Mesenchymal stem cell (in vitro differentiated cells and primary cell): ENCODE measurements around the gene MPHOSPH10.

Source experiments
- DNase-seq: peaks from one replicate; pipeline ENCODE4 v3.0.0-alpha.2; 2013
- H2AFZ ChIP-seq: one replicate; pipeline ENCODE4 v1.6.1; 2013; ENCODE audit warnings: low read depth, mild to moderate bottlenecking, control low read depth, inconsistent platforms, low read length, moderate library complexity
- H2AK5ac ChIP-seq: 2 replicates; pipeline ENCODE4 v1.6.1; 2013; ENCODE audit warnings: low read length, moderate library complexity, mild to moderate bottlenecking, inconsistent platforms; ENCODE audit not compliant: severe bottlenecking
- H2BK120ac ChIP-seq: one replicate; pipeline ENCODE4 v1.6.1; 2013; ENCODE audit warnings: low read depth, mild to moderate bottlenecking, inconsistent platforms, low read length, moderate library complexity
- H2BK12ac ChIP-seq, 2 experiments: one replicate each; pipeline ENCODE4 v1.6.1; 2013; ENCODE audit warnings: inconsistent platforms in 2 of 2, low read length in 2 of 2, mild to moderate bottlenecking in 2 of 2, moderate library complexity in 2 of 2, control low read depth in 1 of 2
- H2BK15ac ChIP-seq: one replicate; pipeline ENCODE4 v1.6.1; 2013; ENCODE audit warnings: mild to moderate bottlenecking, low read depth, inconsistent platforms; ENCODE audit not compliant: poor library complexity, severe bottlenecking
- H2BK5ac ChIP-seq: 2 replicates; pipeline ENCODE4 v1.6.1; 2013; ENCODE audit warnings: low read depth, mild to moderate bottlenecking, low read length, control low read depth, inconsistent platforms; ENCODE audit not compliant: poor library complexity, severe bottlenecking
- H3K14ac ChIP-seq, 2 experiments: one replicate each; pipeline ENCODE4 v1.6.1; 2013; ENCODE audit warnings: inconsistent platforms in 2 of 2, low read length in 2 of 2, control low read depth in 1 of 2, mild to moderate bottlenecking in 1 of 2, moderate library complexity in 1 of 2
- H3K18ac ChIP-seq, 2 experiments: one replicate each; pipeline ENCODE4 v1.6.1; 2013; ENCODE audit warnings: inconsistent platforms in 2 of 2, low read length in 2 of 2, control low read depth in 1 of 2, low read depth in 1 of 2, mild to moderate bottlenecking in 1 of 2
- H3K23ac ChIP-seq, 2 experiments: one replicate each; pipeline ENCODE4 v1.6.1; 2013; ENCODE audit warnings: inconsistent platforms in 2 of 2, low read length in 2 of 2, mild to moderate bottlenecking in 2 of 2, moderate library complexity in 2 of 2, control low read depth in 1 of 2
- H3K27ac ChIP-seq: 2 replicates; pipeline ENCODE4 v1.5.1; 2013; ENCODE audit warnings: mild to moderate bottlenecking, moderate library complexity, low read length, control low read depth, inconsistent platforms; ENCODE audit not compliant: poor library complexity, severe bottlenecking
- H3K27me3 ChIP-seq, 2 experiments: 2 replicates each; pipeline versions ENCODE4 v1.6.1 to v1.7.0; 2013; ENCODE audit warnings: low read length in 2 of 2, mild to moderate bottlenecking in 2 of 2, moderate library complexity in 2 of 2, control low read depth in 1 of 2, inconsistent platforms in 1 of 2; ENCODE audit not compliant: control insufficient read depth in 1 of 2, insufficient read depth in 1 of 2
- H3K36me3 ChIP-seq, 2 experiments: 2 replicates each; pipeline versions ENCODE4 v1.6.1 to v1.7.0; 2013; ENCODE audit warnings: low read length in 2 of 2, control low read depth in 1 of 2, inconsistent platforms in 1 of 2, low read depth in 1 of 2, mild to moderate bottlenecking in 1 of 2; ENCODE audit not compliant: insufficient read depth in 2 of 2, control insufficient read depth in 1 of 2
- H3K4ac ChIP-seq, 2 experiments: one replicate each; pipeline ENCODE4 v1.6.1; 2013; ENCODE audit warnings: inconsistent platforms in 2 of 2, low read length in 2 of 2, mild to moderate bottlenecking in 2 of 2, moderate library complexity in 2 of 2, control low read depth in 1 of 2, low read depth in 1 of 2
- H3K4me1 ChIP-seq: 2 replicates; pipeline ENCODE4 v1.6.1; 2013; ENCODE audit warnings: low read depth, low read length, control low read depth; ENCODE audit not compliant: control insufficient read depth, insufficient read depth
- H3K4me2 ChIP-seq: 2 replicates; pipeline ENCODE4 v1.6.1; 2013; ENCODE audit warnings: low read length, mild to moderate bottlenecking, inconsistent platforms; ENCODE audit not compliant: poor library complexity, severe bottlenecking
- H3K4me3 ChIP-seq, 2 experiments: 2 replicates each; pipeline versions ENCODE4 v1.5.1 to v1.7.0; 2013; ENCODE audit warnings: low read length in 2 of 2, mild to moderate bottlenecking in 2 of 2, control low read depth in 1 of 2, low read depth in 1 of 2; ENCODE audit not compliant: insufficient read depth in 1 of 2
- H3K79me1 ChIP-seq: replicated peaks from 2 replicates; pipeline ENCODE4 v1.6.1; 2013; ENCODE audit warnings: mild to moderate bottlenecking, control low read depth, low read length, inconsistent platforms; ENCODE audit not compliant: poor library complexity, severe bottlenecking
- H3K9ac ChIP-seq: 2 replicates; pipeline ENCODE4 v1.7.0; 2013; ENCODE audit warnings: mild to moderate bottlenecking, low read length, moderate library complexity
- H3K9me3 ChIP-seq: 2 replicates; pipeline ENCODE4 v1.7.0; 2013; ENCODE audit warnings: mild to moderate bottlenecking, low read length; ENCODE audit not compliant: control insufficient read depth
- H4K8ac ChIP-seq: one replicate; pipeline ENCODE4 v1.6.1; 2013; ENCODE audit warnings: inconsistent platforms, mild to moderate bottlenecking, low read length, moderate library complexity
- H4K91ac ChIP-seq: one replicate; pipeline ENCODE4 v1.6.1; 2013; ENCODE audit warnings: mild to moderate bottlenecking, low read length, inconsistent platforms
- WGBS: methylation state at CpG from one replicate; pipeline ENCODE4 v1.1.7; 2013; ENCODE audit warnings: mixed read lengths; 5-methylcytosine and 5-hydroxymethylcytosine counted together

The MPHOSPH10 gene

DNA sequence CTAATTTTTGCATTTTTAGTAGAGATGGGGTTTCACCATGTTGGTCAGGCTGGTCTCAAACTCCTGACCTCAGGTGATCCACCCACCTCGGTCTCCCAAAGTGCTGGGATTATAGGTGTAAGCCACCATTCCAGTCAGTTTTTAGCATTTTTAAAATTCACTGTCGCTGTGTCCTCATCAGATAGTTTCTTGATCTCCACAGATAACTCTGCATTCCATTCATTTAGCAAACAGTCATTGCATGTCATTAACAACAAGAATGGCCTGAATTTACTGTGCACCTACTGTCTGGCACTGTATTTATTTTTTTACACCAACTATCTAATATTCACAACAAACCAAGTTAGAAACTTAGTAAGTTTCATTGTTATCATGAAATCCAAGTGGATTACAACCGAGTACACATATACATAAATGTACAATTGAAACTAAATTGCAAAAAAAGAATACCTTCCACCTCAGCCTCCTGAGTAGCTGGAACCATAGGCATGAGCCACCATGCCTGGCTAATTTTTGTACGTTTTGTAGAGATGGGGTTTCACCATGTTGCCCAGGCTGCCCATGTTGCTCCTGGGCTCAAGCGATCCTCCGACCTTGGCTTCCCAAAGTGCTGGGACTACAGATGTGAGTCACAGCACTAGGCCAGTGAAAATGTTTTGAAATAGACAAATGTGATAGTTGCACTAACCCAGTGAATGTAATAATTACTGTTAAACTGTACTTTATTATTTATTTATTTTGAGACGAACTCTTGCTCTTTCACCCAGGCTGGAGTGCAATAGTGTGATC is 4.7 kb upstream of the MPHOSPH10 start:
- Histone ChIP-seq H2BK15ac (no peak overlapping the region), H3K4ac (no peak overlapping the region), H3K18ac (no peak overlapping the region), H3K27ac (no peak overlapping the region), H2BK5ac (no peak overlapping the region), H4K8ac (no peak overlapping the region), H2AFZ (no peak overlapping the region), H3K9me3 (no peaks in the 10 kb centered on the region), H2BK12ac (no peak overlapping the region), H3K23ac (no peak overlapping the region), H4K91ac (no peak overlapping the region), H3K4me2 (no peak overlapping the region), H2AK5ac (no peak overlapping the region), H3K9ac (no peak overlapping the region), H3K79me1 (peaks cover 17% of the 10 kb centered on the region), H3K4me3 (no peak overlapping the region), H3K4me1 (peaks cover 4% of the 10 kb centered on the region), H2BK120ac (no peak overlapping the region), H3K36me3 (peaks cover 12 to 30% of the 10 kb centered on the region in 2 experiments), H3K27me3 (no peaks in the 10 kb centered on the region), H3K14ac (no peak overlapping the region)
- DNase-seq, result peak; percentile 22
- 96% methylated on average over 7 of the region's 7 CpGs for WGBS

DNA sequence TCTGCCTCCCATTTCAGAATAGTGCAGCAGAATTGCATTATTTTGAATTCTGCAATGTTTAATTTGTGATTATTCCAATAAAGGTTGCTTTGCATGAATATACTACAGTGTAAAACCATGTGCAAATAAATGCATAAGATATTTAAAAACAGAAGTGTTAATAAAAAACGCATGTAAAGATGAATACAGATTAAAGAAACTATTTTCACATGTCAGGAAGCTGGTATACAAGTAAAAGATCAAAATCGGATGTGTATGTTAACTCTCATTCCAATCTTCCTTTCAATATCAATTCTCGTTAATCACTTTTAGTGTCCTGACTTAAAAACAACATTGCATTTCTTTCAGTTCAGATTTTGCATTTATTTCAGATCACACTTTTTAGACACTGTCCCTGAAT is 3.5 kb upstream of the MPHOSPH10 start:
- no peak overlapping the region for H3K18ac ChIP-seq
- no peak for DNase-seq
- no peak overlapping the region for H3K9ac ChIP-seq
- H3K27ac ChIP-seq, result no peak overlapping the region
- no peak overlapping the region for H4K91ac ChIP-seq
- H3K36me3 ChIP-seq, result peaks cover 9 to 19% of the 10 kb centered on the region in 2 experiments
- peaks cover 6% of the 10 kb centered on the region for H3K4me1 ChIP-seq
- no peaks in the 10 kb centered on the region for H3K27me3 ChIP-seq
- H2BK12ac ChIP-seq, result no peak overlapping the region
- H3K4me2 ChIP-seq, result no peak overlapping the region
- H3K79me1 ChIP-seq, result peaks cover 7% of the 10 kb centered on the region
- no peak overlapping the region for H2AFZ ChIP-seq
- no peak overlapping the region for H3K14ac ChIP-seq
- H4K8ac ChIP-seq, result no peak overlapping the region
- H2BK120ac ChIP-seq, result no peak overlapping the region
- H2BK5ac ChIP-seq, result no peak overlapping the region
- H2AK5ac ChIP-seq, result no peak overlapping the region
- 100% methylated on average over 2 of the region's 3 CpGs for WGBS
- H2BK15ac ChIP-seq, result no peak overlapping the region
- H3K4me3 ChIP-seq, result no peak overlapping the region
- no peak overlapping the region for H3K4ac ChIP-seq
- H3K23ac ChIP-seq, result no peak overlapping the region
- no peaks in the 10 kb centered on the region for H3K9me3 ChIP-seq

GRCh38 chr2:71129114-71129901 is 1.1 kb upstream of the MPHOSPH10 start:
- H4K91ac ChIP-seq, result peak overlapping the region; percentile 77
- peak overlapping the region; percentile 67 for H3K4me2 ChIP-seq
- H3K4me1 ChIP-seq, result peaks cover 6% of the 10 kb centered on the region
- H3K27me3 ChIP-seq, result no peaks in the 10 kb centered on the region
- H2BK15ac ChIP-seq, result peak overlapping the region; percentile 2
- peak overlapping the region; percentile 46 to 99 for H3K4ac ChIP-seq
- H3K9ac ChIP-seq, result peak overlapping the region; percentile 97
- H2BK12ac ChIP-seq, result peak overlapping the region in 1 of 2 experiments; percentile 12
- H2AK5ac ChIP-seq, result peak overlapping the region; percentile 64
- no peak overlapping the region for H2BK5ac ChIP-seq
- peak overlapping the region in 1 of 2 experiments; percentile 96 for H3K14ac ChIP-seq
- H3K4me3 ChIP-seq, result peak overlapping the region; percentile 90 to 99
- H3K27ac ChIP-seq, result peak overlapping the region; percentile 87
- peak overlapping the region; percentile 21 for H2BK120ac ChIP-seq
- peak overlapping the region; percentile 87 for H2AFZ ChIP-seq
- 3% methylated on average over 16 of the region's 18 CpGs for WGBS
- peaks cover 3 to 16% of the 10 kb centered on the region in 2 experiments for H3K36me3 ChIP-seq
- H3K23ac ChIP-seq, result no peak overlapping the region
- H3K79me1 ChIP-seq, result no peaks in the 10 kb centered on the region
- H3K9me3 ChIP-seq, result no peaks in the 10 kb centered on the region
- H4K8ac ChIP-seq, result peak overlapping the region; percentile 85
- peak overlapping the region; percentile 79 to 98 for H3K18ac ChIP-seq
- peak; percentile 23 for DNase-seq

DNA sequence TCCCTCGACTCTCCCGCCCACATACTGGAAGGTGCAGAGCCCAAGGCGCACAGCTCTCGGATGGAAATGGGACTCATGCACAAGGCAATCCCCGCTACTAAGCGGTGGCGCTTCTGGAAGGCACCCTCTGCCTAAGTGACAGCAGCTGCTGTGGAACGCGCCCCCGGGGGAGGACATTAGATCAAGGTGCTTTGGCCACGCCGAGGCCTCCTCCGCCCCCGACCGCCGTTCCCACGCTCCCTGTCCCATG is 607 bp upstream of the MPHOSPH10 start:
- peak overlapping the region; percentile 77 for H4K91ac ChIP-seq
- H3K4ac ChIP-seq, result peak overlapping the region; percentile 46 to 99
- under 1% methylated on average over 17 of the region's 17 CpGs for WGBS
- H2AK5ac ChIP-seq, result peak overlapping the region; percentile 64
- peaks cover under 1% of the 10 kb centered on the region for H3K79me1 ChIP-seq
- H3K4me1 ChIP-seq, result peaks cover 6% of the 10 kb centered on the region
- H4K8ac ChIP-seq, result peak overlapping the region; percentile 85
- peak overlapping the region; percentile 90 to 99 for H3K4me3 ChIP-seq
- H3K23ac ChIP-seq, result no peak overlapping the region
- no peak for DNase-seq
- H3K27ac ChIP-seq, result peak overlapping the region; percentile 87
- H3K9me3 ChIP-seq, result no peaks in the 10 kb centered on the region
- H3K27me3 ChIP-seq, result no peaks in the 10 kb centered on the region
- H2BK15ac ChIP-seq, result peak overlapping the region; percentile 2
- peak overlapping the region; percentile 79 to 98 for H3K18ac ChIP-seq
- peak overlapping the region; percentile 21 for H2BK120ac ChIP-seq
- peak overlapping the region; percentile 67 for H3K4me2 ChIP-seq
- peaks cover 4 to 21% of the 10 kb centered on the region in 2 experiments for H3K36me3 ChIP-seq
- H2AFZ ChIP-seq, result peak overlapping the region; percentile 87
- H3K9ac ChIP-seq, result peak overlapping the region; percentile 97
- peak overlapping the region in 1 of 2 experiments; percentile 12 for H2BK12ac ChIP-seq
- no peak overlapping the region for H2BK5ac ChIP-seq
- H3K14ac ChIP-seq, result peak overlapping the region in 1 of 2 experiments; percentile 96
